H1 (cell line): ENCODE results near the gene COL19A1. TPM values are rescaled to one million over a fixed set of nuclear protein-coding genes. Genes with fewer than 3 reads are reported as not detected.

Experiments used
- CTCF ChIA-PET: fragments of 300-600 bp; sonication (Branson Sonifier 250); formaldehyde crosslinking; loops from one replicate; lab custom pipeline; 2021; ENCODE audit not compliant: partially characterized antibody; lab: Charles Lee
- POLR2A ChIA-PET: fragments of 300-600 bp; sonication (Branson Sonifier 250); formaldehyde crosslinking; loops from one replicate; lab custom pipeline; 2021; ENCODE audit warnings: inconsistent platforms; ENCODE audit not compliant: partially characterized antibody; lab: Charles Lee
- DNase-seq, 2 experiments: peaks; one replicate each; pipeline versions ENCODE4 v3.0.0 to v3.0.0-alpha.2; 2010 to 2022; ENCODE audit warnings: low spot score in 2 of 2, low read depth in 1 of 2, mixed read lengths in 1 of 2
- FAIRE-seq: peaks from 2 replicates; lab custom pipeline; 2011; peaks lifted over from hg19 to GRCh38; lab: Jason Lieb, UNC
- H2AFZ ChIP-seq: 2 replicates; pipeline ENCODE4 v1.8.1; 2012; ENCODE audit warnings: low read length, inconsistent platforms
- H2AK5ac ChIP-seq: 2 replicates; pipeline ENCODE4 v1.6.1; 2013; ENCODE audit warnings: low read depth, low read length
- H2BK120ac ChIP-seq: replicated peaks from 2 replicates; pipeline ENCODE3; 2013; ENCODE audit warnings: low read depth, low read length, inconsistent platforms
- H2BK12ac ChIP-seq: 2 replicates; pipeline ENCODE4 v1.6.1; 2013; ENCODE audit warnings: low read depth, low read length
- H2BK15ac ChIP-seq: 2 replicates; pipeline ENCODE4 v1.6.1; 2013; ENCODE audit warnings: low read length
- H2BK20ac ChIP-seq: 2 replicates; pipeline ENCODE4 v1.6.1; 2013; ENCODE audit warnings: low read length
- H2BK5ac ChIP-seq: 2 replicates; pipeline ENCODE4 v1.6.1; 2013; ENCODE audit warnings: low read depth, low read length
- H3K14ac ChIP-seq: 2 replicates; pipeline ENCODE4 v1.6.1; 2013; ENCODE audit warnings: inconsistent platforms; ENCODE audit not compliant: insufficient read length
- H3K18ac ChIP-seq: 2 replicates; pipeline ENCODE4 v1.6.1; 2013; ENCODE audit warnings: low read length; ENCODE audit errors: extremely low read depth
- H3K23ac ChIP-seq: 2 replicates; pipeline ENCODE4 v1.6.1; 2013; ENCODE audit warnings: inconsistent platforms; ENCODE audit not compliant: insufficient read length
- H3K23me2 ChIP-seq: 2 replicates; pipeline ENCODE4 v1.6.1; 2013; ENCODE audit warnings: low read depth, low read length
- H3K27ac ChIP-seq: 2 replicates; pipeline ENCODE4 v1.6.1; 2011; ENCODE audit warnings: low read depth, low read length, inconsistent platforms
- H3K27me3 ChIP-seq, 4 experiments: replicated peaks in 1 of 4; 1 replicate in 1 of 4; 2 replicates in 3 of 4; pipeline versions ENCODE4 v1.6.1 to v1.8.1; 2011 to 2013; ENCODE audit warnings: low read length in 3 of 4, mild to moderate bottlenecking in 3 of 4, inconsistent platforms in 2 of 4, mixed read lengths in 2 of 4, moderate library complexity in 1 of 4; ENCODE audit not compliant: control insufficient read depth in 3 of 4, insufficient read depth in 3 of 4; ENCODE audit errors: extremely low read depth in 1 of 4
- H3K36me3 ChIP-seq, 4 experiments: 2 replicates each; pipeline versions ENCODE4 v1.6.1 to v1.8.1; 2011 to 2013; ENCODE audit warnings: mild to moderate bottlenecking in 4 of 4, low read length in 3 of 4, moderate library complexity in 2 of 4, control low read depth in 1 of 4, inconsistent platforms in 1 of 4; ENCODE audit not compliant: insufficient read depth in 4 of 4, control insufficient read depth in 2 of 4
- H3K4ac ChIP-seq: replicated peaks from 2 replicates; pipeline ENCODE3; 2013; ENCODE audit warnings: low read length, low read depth, mixed read lengths, inconsistent platforms; ENCODE audit not compliant: insufficient read length
- H3K4me1 ChIP-seq, 4 experiments: replicated peaks in 1 of 4; 1 replicate in 1 of 4; 2 replicates in 3 of 4; pipeline versions ENCODE4 v1.6.1 to v1.8.1; 2011 to 2013; ENCODE audit warnings: low read length in 3 of 4, inconsistent platforms in 2 of 4, mixed read lengths in 1 of 4; ENCODE audit not compliant: insufficient read depth in 4 of 4, control insufficient read depth in 3 of 4
- H3K4me2 ChIP-seq, 2 experiments: 2 replicates each; pipeline versions ENCODE4 v1.6.1 to v1.8.1; 2011 to 2013; ENCODE audit warnings: low read depth in 2 of 2, low read length in 2 of 2, control low read depth in 1 of 2, inconsistent platforms in 1 of 2, mild to moderate bottlenecking in 1 of 2; ENCODE audit not compliant: insufficient read depth in 1 of 2
- H3K4me3 ChIP-seq, 4 experiments: fragments of 200-600, 300-600 bp in 1 of 4; sonication (generic), shearing (Covaris generic), sonication (Bioruptor Twin) in 1 of 4; 2 replicates each; pipeline versions ENCODE4 v1.5.1 to v1.8.1; 2011 to 2016; ENCODE audit warnings: low read length in 4 of 4, low read depth in 3 of 4, control low read depth in 2 of 4, inconsistent platforms in 2 of 4, mild to moderate bottlenecking in 2 of 4, mixed read lengths in 1 of 4, moderate library complexity in 1 of 4; ENCODE audit not compliant: insufficient read depth in 2 of 4; ENCODE audit errors: extremely low read depth in 1 of 4
- H3K56ac ChIP-seq: replicated peaks from 2 replicates; pipeline ENCODE3; 2013; ENCODE audit warnings: low read depth, mild to moderate bottlenecking, mixed read lengths, low read length, inconsistent platforms; ENCODE audit not compliant: insufficient read length
- H3K79me1 ChIP-seq: 2 replicates; pipeline ENCODE4 v1.6.1; 2013; ENCODE audit warnings: low read depth, low read length, control low read depth
- H3K79me2 ChIP-seq, 2 experiments: 2 replicates each; pipeline versions ENCODE4 v1.6.1 to v1.8.1; 2012 to 2013; ENCODE audit warnings: low read length in 2 of 2, mild to moderate bottlenecking in 2 of 2, inconsistent platforms in 1 of 2; ENCODE audit not compliant: insufficient read depth in 2 of 2, control insufficient read depth in 1 of 2
- H3K9ac ChIP-seq, 4 experiments: replicated peaks in 1 of 4; 1 replicate in 1 of 4; 2 replicates in 3 of 4; pipeline versions ENCODE4 v1.6.1 to v1.8.1; 2011 to 2013; ENCODE audit warnings: low read depth in 3 of 4, low read length in 3 of 4, control low read depth in 2 of 4, mild to moderate bottlenecking in 2 of 4, moderate library complexity in 2 of 4, inconsistent platforms in 1 of 4; ENCODE audit errors: extremely low read depth in 1 of 4
- H3K9me3 ChIP-seq, 2 experiments: 2 replicates each; pipeline versions ENCODE4 v1.6.1 to v1.8.1; 2012 to 2013; ENCODE audit warnings: mild to moderate bottlenecking in 2 of 2, moderate library complexity in 2 of 2, control low read depth in 1 of 2, inconsistent platforms in 1 of 2, low read depth in 1 of 2, low read length in 1 of 2, mixed read lengths in 1 of 2; ENCODE audit not compliant: insufficient read depth in 2 of 2
- H4K20me1 ChIP-seq, 2 experiments: replicated peaks in 1 of 2; 2 replicates each; pipeline versions ENCODE3 to v1.8.1; 2011 to 2013; ENCODE audit warnings: inconsistent platforms in 2 of 2, low read length in 2 of 2, mild to moderate bottlenecking in 1 of 2; ENCODE audit not compliant: insufficient read depth in 2 of 2, control insufficient read depth in 1 of 2
- H4K5ac ChIP-seq: 2 replicates; pipeline ENCODE4 v1.6.1; 2013; ENCODE audit warnings: low read length, low read depth, mixed read lengths, inconsistent platforms; ENCODE audit not compliant: insufficient read length
- H4K8ac ChIP-seq: 2 replicates; pipeline ENCODE4 v1.8.0; 2013; ENCODE audit warnings: mild to moderate bottlenecking, moderate library complexity, low read length, inconsistent platforms; ENCODE audit not compliant: insufficient read depth; ENCODE audit errors: extremely low read depth
- H4K91ac ChIP-seq: replicated peaks from 2 replicates; pipeline ENCODE3; 2013; ENCODE audit warnings: low read length, mixed read lengths, inconsistent platforms; ENCODE audit not compliant: insufficient read length
- BACH1 ChIP-seq: IDR thresholded peaks from 2 replicates; pipeline ENCODE4 v1.6.1; 2012; ENCODE audit warnings: low read length, improper control_type of control experiment
- BRCA1 ChIP-seq: IDR thresholded peaks from 2 replicates; pipeline ENCODE4 v1.6.1; 2012; ENCODE audit warnings: low read depth, low read length, improper control_type of control experiment
- CTBP2 ChIP-seq: IDR thresholded peaks from 2 replicates; pipeline ENCODE4 v1.7.0; 2011; ENCODE audit warnings: borderline replicate concordance, mild to moderate bottlenecking, moderate library complexity, mixed read lengths, low read length; ENCODE audit not compliant: insufficient read depth, insufficient read length
- RFX5 ChIP-seq: IDR thresholded peaks from 2 replicates; pipeline ENCODE4 v1.6.1; 2011; ENCODE audit warnings: low read depth, low read length, improper control_type of control experiment, borderline replicate concordance
- SIX5 ChIP-seq: IDR thresholded peaks from 2 replicates; pipeline ENCODE4 v1.6.1; 2011; ENCODE audit warnings: mild to moderate bottlenecking, low read depth, low read length
- TEAD4 ChIP-seq: IDR thresholded peaks from 2 replicates; pipeline ENCODE4 v1.6.1; 2012; ENCODE audit warnings: low read depth, low read length, inconsistent platforms, mixed read lengths
- WGBS, 2 experiments: shearing (Covaris generic) in 1 of 2; methylation state at CpG; one replicate each; pipeline versions ENCODE4 v1.1.6 to v1.1.7; 2013 to 2015; ENCODE audit warnings: low lambda C conversion rate in 2 of 2, mixed read lengths in 2 of 2, inconsistent platforms in 1 of 2, low coverage in 1 of 2, missing lambda C conversion rate in 1 of 2; ENCODE audit not compliant: insufficient replicate concordance in 2 of 2, insufficient coverage in 1 of 2, insufficient read length in 1 of 2; ENCODE audit errors: extremely low coverage in 1 of 2, missing lambda C conversion rate in 1 of 2; 5-methylcytosine and 5-hydroxymethylcytosine counted together
- polyA plus RNA-seq, 7 experiments: library from polyadenylated mRNA; depleted of rRNA in 3 of 7; stranded (reverse) in 5 of 7; unstranded in 2 of 7; fragments of >200 nt in 5 of 7; fragments of 200-250 nt in 2 of 7; gene quantifications; 1 replicate in 5 of 7; 2 replicates in 1 of 7; 4 replicates in 1 of 7; pipeline versions ENCODE4 v1.2.1 to v1.2.3, GENCODE V29; 2011 to 2013; ENCODE audit warnings: missing spikeins in 2 of 7, mixed read lengths in 2 of 7
- total RNA-seq: library from RNA; stranded (reverse); fragmentation: NEBNext Ultra II Directional; extraction: Animal tissue kit (Norgen Biotek cat#: 25700); gene quantifications from 2 replicates; pipeline ENCODE4 v1.2.1, GENCODE V29; 2021
- TF ChIP-seq, protein P1 (sequence below): IDR thresholded peaks from 2 replicates; pipeline ENCODE4 v1.6.1; 2011; ENCODE audit warnings: low read depth, mild to moderate bottlenecking, low read length; ENCODE audit not compliant: insufficient read depth

Gene COL19A1
- total and polyA plus RNA-seq, 2 of the 8 experiments (the other 6 are each of a cell fraction or from before 2014, with no cell fraction given): not detected

DNA sequence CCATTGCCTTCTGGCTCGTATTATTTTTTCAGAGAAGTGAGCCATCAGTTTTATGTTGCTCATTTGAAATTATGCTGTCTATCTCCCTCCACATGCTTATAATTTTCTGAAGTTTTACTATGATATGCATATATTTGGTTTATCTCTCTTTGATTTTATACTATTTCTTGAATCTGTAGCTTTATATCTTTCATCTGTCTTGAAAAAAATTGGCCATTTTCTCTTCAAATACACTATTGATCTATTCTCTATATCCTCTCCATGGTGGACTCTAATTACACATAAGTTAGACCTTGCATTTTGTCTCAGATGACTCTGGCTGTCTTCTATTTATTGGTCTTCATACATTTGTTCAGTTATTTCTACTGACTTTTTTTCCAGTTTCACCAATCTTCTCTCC lies 13.7 kb upstream of the COL19A1 start:
- Histone ChIP-seq H3K9ac (no peak overlapping the region), H2AK5ac (no peak overlapping the region), H4K91ac (no peak overlapping the region), H4K8ac (no peak overlapping the region), H2BK20ac (no peak overlapping the region), H3K27me3 (no peaks in the 10 kb centered on the region), H3K4me1 (no peaks in the 10 kb centered on the region), H2BK15ac (no peak overlapping the region), H3K36me3 (no peaks in the 10 kb centered on the region), H3K14ac (no peak overlapping the region), H2BK120ac (no peak overlapping the region), H3K4me2 (no peak overlapping the region), H2AFZ (no peak overlapping the region), H2BK12ac (no peak overlapping the region), H3K23me2 (no peaks in the 10 kb centered on the region), H3K23ac (no peak overlapping the region), H3K4me3 (no peak overlapping the region), H4K5ac (no peak overlapping the region), H3K56ac (no peak overlapping the region), H3K9me3 (no peaks in the 10 kb centered on the region), H3K27ac (no peak overlapping the region), H3K79me1 (no peaks in the 10 kb centered on the region), H4K20me1 (no peaks in the 10 kb centered on the region), H3K4ac (no peak overlapping the region), H3K79me2 (no peaks in the 10 kb centered on the region), H3K18ac (no peak overlapping the region), H2BK5ac (no peak overlapping the region)
- CTCF ChIA-PET: no interaction called here
- POLR2A ChIA-PET: no interaction called here
- DNase-seq: no peak
- FAIRE-seq: no peak
- WGBS, 2 experiments: 100% methylated on average over 1 of the region's 1 CpG; no CpG with 5 or more reads in 1 of the 2 experiments
- TF ChIP-seq BACH1: no peak
- no peak for TF ChIP-seq BRCA1
- no peak for TF ChIP-seq CTBP2
- no peak for TF ChIP-seq SIX5
- TF ChIP-seq, protein P1, sequence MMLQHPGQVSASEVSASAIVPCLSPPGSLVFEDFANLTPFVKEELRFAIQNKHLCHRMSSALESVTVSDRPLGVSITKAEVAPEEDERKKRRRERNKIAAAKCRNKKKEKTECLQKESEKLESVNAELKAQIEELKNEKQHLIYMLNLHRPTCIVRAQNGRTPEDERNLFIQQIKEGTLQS: no peak
- no peak for TF ChIP-seq RFX5
- TF ChIP-seq TEAD4: no peak
